ENCODE results near the gene E2F8. TPM values are rescaled to one million over a fixed set of nuclear protein-coding genes. Genes with fewer than 3 reads are reported as not detected.

Gene E2F8
- total and polyA plus RNA-seq, 2 donors (not counting 3 experiments of a cell fraction or from before 2014, with no cell fraction given): 6.5 to 19.1 TPM

- Histone ChIP-seq H3K27ac (ENCODE audit: insufficient read depth, low read depth, low read length) (no peak overlapping the region), H3K27me3 (ENCODE audit: control insufficient read depth in 2 of 2, insufficient read depth in 2 of 2, low read length in 2 of 2) (no peaks in the 10 kb centered on the region), H2AFZ (ENCODE audit: low read depth, low read length) (no peak overlapping the region), H3K4me3 (replicated peaks in 1 of 3; ENCODE audit: insufficient read depth in 1 of 3, low read depth in 1 of 3, low read length in 3 of 3) (no peak overlapping the region), H4K20me1 (replicated peaks; ENCODE audit: control insufficient read depth, extremely low read depth, insufficient read depth, low read length) (no peaks in the 10 kb centered on the region), H3K9ac (replicated peaks; ENCODE audit: extremely low read depth, insufficient read depth, low read length) (no peak overlapping the region), H3K4me1 (ENCODE audit: control insufficient read depth, extremely low read depth, insufficient read depth, low read length) (peaks cover 7% of the 10 kb centered on the region), H3K4me2 (ENCODE audit: insufficient read depth, low read length) (no peak overlapping the region), H3K9me3 (replicated peaks; ENCODE audit: control insufficient read depth, insufficient read depth, low read length) (no peaks in the 10 kb centered on the region), H3K36me3 (ENCODE audit: control insufficient read depth in 2 of 2, extremely low read depth in 1 of 2, insufficient read depth in 2 of 2, low read length in 2 of 2) (no peaks in the 10 kb centered on the region), H3K79me2 (ENCODE audit: control insufficient read depth, insufficient read depth, low read length) (no peaks in the 10 kb centered on the region), H3K9me1 (replicated peaks; ENCODE audit: control insufficient read depth, extremely low read depth, insufficient read depth, low read length) (no peaks in the 10 kb centered on the region)
- intact Hi-C loops (cut with micrococcal nuclease): no loop called here
- ChIA-PET POLR2A (no interaction called here), CTCF (interaction anchor here (1.0 kb wide), 1 partner anchor 12 kb away, joined by 5 read pairs; no protein-coding TSS in a partner anchor)
- BruUV-seq (replicated peaks): no TSS peak
- FAIRE-seq: no peak
- no peak for DNase-seq (ENCODE audit: low read depth, low spot score)
- TF ChIP-seq, protein P1, sequence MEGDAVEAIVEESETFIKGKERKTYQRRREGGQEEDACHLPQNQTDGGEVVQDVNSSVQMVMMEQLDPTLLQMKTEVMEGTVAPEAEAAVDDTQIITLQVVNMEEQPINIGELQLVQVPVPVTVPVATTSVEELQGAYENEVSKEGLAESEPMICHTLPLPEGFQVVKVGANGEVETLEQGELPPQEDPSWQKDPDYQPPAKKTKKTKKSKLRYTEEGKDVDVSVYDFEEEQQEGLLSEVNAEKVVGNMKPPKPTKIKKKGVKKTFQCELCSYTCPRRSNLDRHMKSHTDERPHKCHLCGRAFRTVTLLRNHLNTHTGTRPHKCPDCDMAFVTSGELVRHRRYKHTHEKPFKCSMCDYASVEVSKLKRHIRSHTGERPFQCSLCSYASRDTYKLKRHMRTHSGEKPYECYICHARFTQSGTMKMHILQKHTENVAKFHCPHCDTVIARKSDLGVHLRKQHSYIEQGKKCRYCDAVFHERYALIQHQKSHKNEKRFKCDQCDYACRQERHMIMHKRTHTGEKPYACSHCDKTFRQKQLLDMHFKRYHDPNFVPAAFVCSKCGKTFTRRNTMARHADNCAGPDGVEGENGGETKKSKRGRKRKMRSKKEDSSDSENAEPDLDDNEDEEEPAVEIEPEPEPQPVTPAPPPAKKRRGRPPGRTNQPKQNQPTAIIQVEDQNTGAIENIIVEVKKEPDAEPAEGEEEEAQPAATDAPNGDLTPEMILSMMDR (IDR thresholded peaks at IDR 0.05; ENCODE audit: extremely low read depth in 1 of 2, insufficient read depth in 1 of 2, low read depth in 1 of 2, low read length in 2 of 2): no peak
- TF ChIP-seq, protein P2, sequence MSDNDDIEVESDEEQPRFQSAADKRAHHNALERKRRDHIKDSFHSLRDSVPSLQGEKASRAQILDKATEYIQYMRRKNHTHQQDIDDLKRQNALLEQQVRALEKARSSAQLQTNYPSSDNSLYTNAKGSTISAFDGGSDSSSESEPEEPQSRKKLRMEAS (IDR thresholded peaks at IDR 0.05; ENCODE audit: insufficient read depth, insufficient read length): no peak
- TF ChIP-seq MYC (IDR thresholded peaks at IDR 0.05; ENCODE audit: low read depth, low read length): no peak
- no peak for TF ChIP-seq JUN (IDR thresholded peaks at IDR 0.05; ENCODE audit: borderline replicate concordance, insufficient read depth, insufficient read length, low read depth)
- TF ChIP-seq GATA2 (IDR thresholded peaks at IDR 0.05; ENCODE audit: insufficient read depth, insufficient read length, low read depth, low read length): no peak
- no peak for TF ChIP-seq POLR2A (IDR thresholded peaks at IDR 0.05; ENCODE audit: low read depth, low read length)
- TF ChIP-seq FOS (IDR thresholded peaks at IDR 0.05; ENCODE audit: borderline replicate concordance, insufficient read depth, low read length): no peak
- TF ChIP-seq EZH2 (IDR thresholded peaks at IDR 0.05; ENCODE audit: borderline replicate concordance, low read depth, low read length, severe bottlenecking): no peak
- no peak for TF ChIP-seq POLR2AphosphoS5 (IDR thresholded peaks at IDR 0.05; ENCODE audit: insufficient read depth, low read depth, low read length)
- dilution Hi-C loops (cut with MboI; ENCODE audit: extremely low pct_ligation_motif_present, low sequenced_read_pairs): no loop called here
Observed at GRCh38 chr11:19194620-19195308, 46.0 kb downstream of the E2F8 start.

Data from endothelial cell of umbilical vein (primary cell).